ENCODE results near the gene BRMS1L.
A peak's percentile ranks its signal among the peaks of the same experiment; 100 is the strongest.

The BRMS1L gene

GRCh38 chr14:35866595-35867279 is 40.6 kb downstream of the BRMS1L start:
- no peak for FAIRE-seq

GRCh38 chr14:35867280-35867629 is 41.1 kb downstream of the BRMS1L start:
- no peak for FAIRE-seq

GRCh38 chr14:35875296-35875695 is 49.2 kb downstream of the BRMS1L start:
- FAIRE-seq, result no peak

- no peak for FAIRE-seq
Observed at GRCh38 chr14:35877276-35877675, 51.1 kb downstream of the BRMS1L start.

- FAIRE-seq, result no peak
Observed at GRCh38 chr14:35878272-35879150, 52.4 kb downstream of the BRMS1L start.

GRCh38 chr14:35879151-35879648 is 53.1 kb downstream of the BRMS1L start:
- FAIRE-seq, result no peak

GRCh38 chr14:35879654-35880249 is 53.6 kb downstream of the BRMS1L start:
- no peak for FAIRE-seq

- FAIRE-seq, result no peak
Observed at GRCh38 chr14:35881280-35881679, 55.1 kb downstream of the BRMS1L start.

GRCh38 chr14:35883677-35884293 is 57.6 kb downstream of the BRMS1L start:
- FAIRE-seq, result peak; percentile 72

- no peak for FAIRE-seq
Observed at GRCh38 chr14:35890308-35890707, 64.2 kb downstream of the BRMS1L start.

GRCh38 chr14:35895256-35895655 is 69.1 kb downstream of the BRMS1L start:
- no peak for FAIRE-seq

GRCh38 chr14:35897616-35898111 is 71.5 kb downstream of the BRMS1L start:
- no peak for FAIRE-seq

GRCh38 chr14:35898217-35898775 is 72.2 kb downstream of the BRMS1L start:
- FAIRE-seq, result no peak

GRCh38 chr14:35900741-35901140 is 74.6 kb downstream of the BRMS1L start:
- FAIRE-seq, result no peak

- FAIRE-seq, result no peak
Observed at GRCh38 chr14:35909665-35910064, 83.5 kb downstream of the BRMS1L start.

GRCh38 chr14:35910191-35910590 is 84.1 kb downstream of the BRMS1L start:
- FAIRE-seq, result no peak

GRCh38 chr14:35911097-35911496 is 85.0 kb downstream of the BRMS1L start:
- no peak for FAIRE-seq

- FAIRE-seq, result no peak
Observed at GRCh38 chr14:35915185-35915584, 89.0 kb downstream of the BRMS1L start.

GRCh38 chr14:35915775-35916174 is 89.6 kb downstream of the BRMS1L start:
- no peak for FAIRE-seq
